NCI-H446 (cell line): Measurements from ENCODE around the gene PBX2.
A peak's percentile ranks its signal among the peaks of the same experiment; 100 is the strongest.
"Not testable (repeated sequence)": the region's sequence is repeated elsewhere in the genome, so short reads cannot be mapped to it uniquely, and the experiment has no call there.

Source experiments
- DNase-seq, 2 experiments: peaks; one replicate each; lab custom pipeline; 2025; lab: John Stamatoyannopoulos, UW

PBX2 gene

GRCh38 chr6:32202186-32202585 lies 12.2 kb upstream of the PBX2 start:
- no peak for DNase-seq

DNA sequence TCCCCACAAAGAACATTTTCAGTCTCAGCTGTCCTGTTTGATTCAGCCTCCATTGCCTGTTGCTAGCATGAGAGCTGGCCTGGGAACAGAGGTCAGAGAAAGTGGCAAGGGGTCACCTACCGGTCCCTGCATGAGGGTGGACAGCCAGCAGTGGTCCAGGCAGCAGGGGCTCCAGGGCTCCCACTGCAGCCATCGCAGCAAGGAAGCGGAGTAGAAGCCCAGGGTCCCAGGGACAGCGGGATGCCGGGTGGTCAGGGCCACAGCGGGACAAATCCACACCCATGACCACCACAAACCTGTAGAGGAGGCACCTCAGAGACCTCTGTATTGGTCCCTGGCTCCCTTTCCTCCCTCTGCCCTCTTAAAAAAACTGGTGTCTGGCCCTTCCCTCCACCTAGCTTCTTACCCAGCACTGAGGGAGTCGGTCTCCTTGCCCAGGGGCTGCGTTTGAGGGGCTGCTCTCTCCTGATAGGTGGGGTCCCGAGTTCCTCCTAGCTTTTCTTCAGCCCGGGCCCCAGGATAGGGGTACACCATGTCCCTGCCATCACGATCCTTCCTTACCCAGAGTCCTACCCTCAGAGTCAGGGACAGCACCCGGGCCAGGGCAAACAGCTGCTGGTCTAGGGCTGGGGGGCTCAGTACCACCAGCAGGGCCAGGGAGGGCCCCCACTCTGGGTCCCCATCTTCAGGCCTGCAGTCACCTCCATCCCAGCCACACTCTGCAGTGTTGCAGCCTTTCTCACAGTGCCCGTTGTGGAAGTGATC lies 10.9 kb upstream of the PBX2 start:
- no peak for DNase-seq

- no peak for DNase-seq
Observed at GRCh38 chr6:32198866-32199265, 8.9 kb upstream of the PBX2 start.

GRCh38 chr6:32198345-32198696 lies 8.3 kb upstream of the PBX2 start:
- DNase-seq = no peak

DNA sequence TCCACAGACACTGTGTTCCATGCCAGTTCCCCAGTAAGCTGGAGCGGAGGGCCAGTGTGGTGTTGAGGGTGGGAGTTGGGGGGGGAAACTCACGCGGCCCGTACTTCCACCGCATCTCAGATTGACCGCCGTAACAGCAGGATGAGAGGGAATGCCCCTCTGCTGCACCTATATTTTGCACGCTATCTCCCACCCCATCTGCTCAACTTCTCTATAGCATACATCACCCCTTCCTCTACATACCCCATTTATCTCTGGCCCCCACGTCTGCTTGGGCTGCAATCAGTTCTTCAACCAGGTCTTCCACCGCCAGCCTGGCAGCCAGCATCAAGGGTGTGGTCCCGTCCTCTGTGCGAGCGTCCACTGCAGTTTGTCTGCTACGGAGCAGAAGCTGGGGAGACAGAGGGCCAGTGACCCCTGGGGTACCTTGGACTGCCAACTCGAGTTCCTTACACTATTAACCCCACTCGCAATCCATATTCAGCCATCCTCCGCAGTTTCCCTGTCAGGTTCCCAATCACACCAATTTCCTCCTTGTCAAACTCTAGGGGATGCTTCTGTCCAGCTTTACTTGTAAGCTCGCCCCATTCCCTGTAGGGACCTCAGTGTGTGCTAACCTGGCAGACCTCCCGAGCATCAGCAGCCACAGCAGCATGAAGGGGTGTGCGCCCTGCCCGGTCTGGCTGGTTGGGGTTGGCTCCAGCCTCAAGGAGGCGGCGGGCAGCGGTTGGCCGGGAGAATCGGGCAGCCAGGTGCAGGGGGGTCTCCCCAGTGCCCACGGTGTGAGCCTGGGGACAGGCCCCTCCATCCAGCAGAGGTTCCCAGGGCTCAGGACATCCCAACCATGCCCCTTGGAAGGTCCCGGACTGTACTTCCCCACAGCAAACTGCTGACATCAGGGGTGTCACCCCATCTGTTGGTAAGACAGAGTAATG lies 6.9 kb upstream of the PBX2 start:
- DNase-seq = no peak

- DNase-seq = peak; percentile 49 to 67
Observed at GRCh38 chr6:32195902-32196681, 6.1 kb upstream of the PBX2 start.

DNA sequence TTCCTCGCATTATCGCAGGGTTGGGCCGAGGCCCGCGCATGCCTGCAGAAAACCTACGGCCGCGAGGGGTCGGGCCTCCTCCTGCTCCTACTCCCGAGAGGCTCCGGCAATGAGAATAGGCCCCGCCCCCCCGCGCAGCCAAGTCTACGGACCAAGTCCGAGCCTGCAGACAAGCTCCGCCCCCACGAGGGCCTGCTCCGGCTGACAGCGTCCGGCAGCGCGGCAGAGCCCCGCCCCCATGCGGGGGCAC lies 5.6 kb upstream of the PBX2 start:
- peak; percentile 99 for DNase-seq

DNA sequence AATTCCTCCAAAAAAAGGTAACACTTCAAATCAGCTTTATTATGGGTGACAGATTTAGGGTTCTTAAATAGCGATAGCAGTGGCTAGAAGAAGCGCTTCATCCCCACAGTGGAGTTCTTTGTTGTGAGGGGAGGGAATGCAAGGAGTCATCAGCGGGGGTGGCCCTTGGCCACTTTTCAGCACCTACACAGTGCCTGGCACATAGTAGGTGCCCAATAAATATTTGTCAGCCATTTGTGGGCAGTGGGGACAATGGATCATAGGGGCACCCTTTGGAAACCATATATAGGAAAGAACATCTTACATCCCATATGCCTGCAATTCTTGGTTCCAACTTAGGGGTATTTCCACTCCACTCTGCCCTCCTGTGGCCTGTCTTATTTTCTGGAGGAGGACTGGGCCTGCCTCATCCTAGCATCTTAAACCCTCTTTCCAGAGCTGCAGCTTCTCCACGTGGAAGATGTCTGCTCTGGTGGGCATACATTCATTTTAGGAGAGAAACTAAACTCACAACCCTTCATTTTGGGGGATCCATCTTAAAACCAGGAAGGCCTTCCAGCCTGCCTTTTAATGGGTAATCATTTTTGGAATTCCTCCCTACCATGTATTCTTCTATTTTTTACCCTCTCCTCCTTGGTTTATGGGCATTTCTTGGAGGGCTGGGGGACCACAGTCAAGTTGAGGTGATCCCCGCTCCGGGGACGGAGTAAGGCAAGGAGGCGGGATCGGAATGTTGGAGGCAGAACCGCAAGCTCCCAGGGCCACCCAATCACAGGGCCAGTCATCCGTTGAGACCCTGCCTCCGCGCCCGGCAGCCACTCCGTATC lies 5.0 kb upstream of the PBX2 start:
- peak; percentile 23 to 48 for DNase-seq

DNA sequence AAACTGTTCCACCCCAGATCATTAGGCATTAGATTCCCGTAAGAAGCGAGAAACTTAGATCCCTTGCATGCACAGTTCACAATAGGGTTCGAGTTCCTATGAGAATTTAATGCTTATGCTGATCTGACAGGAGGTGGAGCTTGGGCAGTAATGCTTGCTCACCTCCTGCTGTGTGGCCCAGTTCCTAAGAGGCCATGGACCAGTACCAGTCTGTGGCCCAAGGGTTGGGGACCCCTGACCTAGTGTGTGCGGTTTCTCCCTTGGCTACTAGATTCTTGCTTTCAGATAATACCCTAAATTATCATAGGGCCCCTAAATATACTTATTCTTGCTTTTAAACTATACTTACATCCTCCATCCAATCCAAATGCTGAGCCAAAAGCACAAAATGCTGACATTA lies 4.4 kb upstream of the PBX2 start:
- DNase-seq = no peak

GRCh38 chr6:32193096-32193495 lies 3.1 kb upstream of the PBX2 start:
- DNase-seq = not testable (repeated sequence)

GRCh38 chr6:32192608-32193039 lies 2.6 kb upstream of the PBX2 start, which contains the start of gene GPSM3:
GPSM3 (minus strand) TSS chr6:32192643; CDS start chr6:32192513, 130 bp downstream.
- no peak for DNase-seq

DNA sequence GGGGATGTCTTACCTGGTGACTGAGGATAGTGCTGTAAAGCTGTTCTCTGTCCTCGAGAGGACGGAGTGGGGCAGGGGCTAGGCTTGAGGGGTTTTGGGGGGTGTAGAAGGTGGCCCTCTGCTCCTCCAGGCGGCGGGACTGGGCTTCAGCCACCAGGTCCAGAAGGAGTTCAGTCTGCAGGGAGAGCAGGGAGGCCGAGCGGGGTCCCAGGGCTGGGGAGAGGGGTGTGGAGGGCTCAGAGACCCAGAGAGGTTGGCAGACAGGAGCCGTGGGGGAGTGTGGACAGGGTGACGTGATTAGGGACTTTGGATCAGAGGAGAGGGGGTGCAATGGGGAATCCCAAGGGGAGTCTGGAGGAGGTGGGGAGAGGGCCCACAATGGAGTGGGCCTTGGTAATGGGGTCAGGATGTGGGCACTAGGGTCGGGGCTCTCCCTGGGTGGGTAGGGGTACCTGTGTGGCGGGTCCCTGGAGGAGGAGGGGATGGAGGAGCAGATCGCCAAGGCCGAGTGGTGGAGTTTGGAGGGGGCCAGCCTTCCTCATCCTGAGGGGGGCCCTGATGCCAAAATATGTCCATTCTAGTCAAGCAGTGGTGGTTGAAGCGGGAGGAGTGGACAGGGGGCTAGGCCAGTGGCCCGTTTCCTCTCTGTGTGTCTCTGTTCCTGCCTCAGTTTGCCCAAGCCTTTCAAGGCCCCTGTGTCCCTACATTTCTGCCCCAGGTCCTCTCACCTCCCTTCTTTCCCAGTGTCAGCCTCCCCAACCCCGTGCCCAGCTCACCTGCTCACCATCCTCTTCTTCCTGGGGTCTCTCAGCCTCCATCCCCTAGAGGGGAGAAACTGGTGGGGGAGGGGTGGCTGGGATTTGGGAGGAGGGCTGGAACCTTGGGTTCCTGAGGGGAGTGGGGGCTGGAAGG lies 1.9 kb upstream of the PBX2 start:
- DNase-seq = no peak

DNA sequence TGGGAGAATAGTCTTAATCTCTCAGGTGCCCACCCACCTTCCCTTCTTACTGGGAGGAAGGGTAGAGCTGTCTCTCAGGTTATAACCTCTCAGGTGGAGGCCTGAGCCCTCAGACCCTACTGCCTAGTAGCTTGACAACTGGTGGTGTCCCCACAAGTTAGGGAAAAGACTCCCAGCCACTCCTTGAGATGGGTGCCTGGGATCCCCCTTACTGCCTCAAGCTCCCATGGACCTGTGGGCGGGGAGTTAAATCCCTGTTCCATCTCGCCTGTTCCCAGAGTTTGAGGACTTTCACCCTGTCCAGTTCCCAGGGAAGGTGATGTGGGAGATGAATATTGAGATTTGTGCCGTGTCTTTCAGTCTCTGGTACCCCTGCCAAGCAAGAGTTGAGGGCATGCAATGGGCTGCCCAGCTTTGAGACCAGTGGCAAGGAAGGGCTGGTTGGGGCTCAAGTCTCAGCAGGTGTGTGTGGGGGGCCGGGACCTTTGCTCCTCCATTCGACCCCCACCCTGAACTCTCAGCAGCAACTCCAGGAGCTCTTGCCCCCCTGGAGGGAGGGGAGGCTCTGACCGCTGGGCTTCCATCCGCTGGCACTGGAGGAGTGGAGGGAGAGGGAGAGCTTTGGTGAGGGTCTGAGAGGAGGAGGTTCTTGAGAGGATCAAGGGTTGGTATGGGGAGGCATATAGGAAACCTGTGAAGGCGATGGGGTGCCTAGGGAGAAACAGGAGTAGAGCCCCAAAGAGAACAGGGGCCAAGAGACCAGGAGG lies 1.1 kb upstream of the PBX2 start:
- no peak for DNase-seq

- no peak for DNase-seq
Observed at GRCh38 chr6:32189742-32190053, 304 bp downstream of the PBX2 start.

GRCh38 chr6:32189069-32189741 lies 797 bp downstream of the PBX2 start:
- DNase-seq = no peak

DNA sequence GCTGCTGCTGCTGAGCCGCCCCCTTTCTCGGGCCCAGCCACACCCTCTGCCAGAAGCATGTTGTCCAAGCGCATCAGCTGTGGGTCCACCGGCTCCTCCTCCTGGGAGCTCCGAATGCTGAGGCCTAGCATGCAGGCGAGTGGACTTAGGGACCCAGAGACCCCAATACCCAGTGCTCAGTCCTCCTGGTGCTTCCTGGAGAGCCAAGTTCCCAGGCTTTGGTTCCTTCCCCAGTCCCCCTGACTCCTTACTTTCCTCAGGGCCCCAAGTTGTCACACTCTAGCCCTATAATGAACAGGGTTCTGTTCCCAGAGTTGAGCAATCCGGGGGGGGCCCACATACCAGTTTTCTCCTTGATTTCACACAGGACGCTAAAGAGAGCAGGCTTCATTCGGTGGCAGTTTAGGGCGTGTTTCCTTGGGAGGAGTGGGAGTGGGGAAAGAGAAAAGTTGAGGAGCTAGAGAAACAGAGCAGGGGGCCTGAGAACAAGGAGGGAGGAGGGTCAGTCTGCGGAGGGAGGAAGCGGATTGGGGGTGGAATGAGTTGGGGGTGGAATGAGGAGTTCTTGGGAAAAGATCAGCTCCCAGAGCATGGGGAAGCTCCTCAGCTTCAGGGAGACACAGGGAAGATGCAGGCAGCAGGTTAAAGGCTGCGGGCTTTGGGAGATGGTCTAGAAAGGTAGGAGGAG lies 1.5 kb downstream of the PBX2 start:
- no peak for DNase-seq

GRCh38 chr6:32187725-32188380 lies 2.1 kb downstream of the PBX2 start:
- not testable (repeated sequence) for DNase-seq

- DNase-seq = no peak
Observed at GRCh38 chr6:32187009-32187709, 2.8 kb downstream of the PBX2 start.
